Spleen (tissue), 7 donors: ENCODE results near the gene ETS2.

ENCODE experiments used
- CTCF ChIP-seq, 11 experiments: fragments of 200-600 bp in 7 of 11; fragments of 450-650 bp in 4 of 11; sonication (generic) in 4 of 11; IDR thresholded peaks in 8 of 11; conservative IDR thresholded peaks in 3 of 11; 1 replicate in 7 of 11; 2 replicates in 4 of 11; pipeline versions ENCODE4 v1.4.0 to v1.8.0; 2016 to 2021; ENCODE audit warnings: antibody characterized with exemption in 11 of 11, inconsistent platforms in 4 of 11, mild to moderate bottlenecking in 1 of 11
- POLR2A ChIP-seq, 3 donors: fragments of 450-650 bp; IDR thresholded peaks; one replicate each; pipeline ENCODE4 v1.5.1; 2017; ENCODE audit warnings: antibody characterized with exemption in 3 of 3, mild to moderate bottlenecking in 1 of 3
- donor health status: DM: no; HTN: no; CAD: no; lungs with moderate emphysema.
- donor health status: DM: no; HTN: no; CAD: no.
- donor health status: DM: no; HTN: no; CAD: no.

- no peak for TF ChIP-seq CTCF (IDR thresholded peaks at IDR 0.05 in 8 of 11, conservative IDR thresholded peaks at IDR 0.05 in 3 of 11)
- TF ChIP-seq POLR2A (IDR thresholded peaks at IDR 0.05), result no peak
Observed at GRCh38 chr21:38806153-38806941, 618 bp downstream of the ETS2 start.
